Neural cell (in vitro differentiated cells): Measurements from ENCODE around the gene ZNF503. TPM values are rescaled to one million over a fixed set of nuclear protein-coding genes. Genes with fewer than 3 reads are reported as not detected.

Experiments
- H2AFZ ChIP-seq: fragments of 200-600, 300-800 bp; sonication (generic), shearing (Covaris generic); 2 replicates; pipeline ENCODE4 v1.6.0; 2014; ENCODE audit warnings: low read depth, mild to moderate bottlenecking, antibody characterized with exemption, low read length, moderate library complexity
- H3F3A ChIP-seq: fragments of 200-600 bp; shearing (Covaris generic); 2 replicates; pipeline ENCODE4 v1.6.1; 2016; ENCODE audit warnings: mild to moderate bottlenecking, moderate library complexity, mixed read lengths, antibody characterized with exemption, low read length; ENCODE audit not compliant: insufficient read depth, poor library complexity, severe bottlenecking
- H3K27ac ChIP-seq: fragments of 200-600, 300-800 bp; sonication (generic), shearing (Covaris generic); 2 replicates; pipeline ENCODE4 v1.5.1; 2014; ENCODE audit warnings: mild to moderate bottlenecking, low read length, moderate library complexity
- H3K27me3 ChIP-seq: fragments of 300-800, 200-600 bp; sonication (generic), shearing (Covaris generic); 2 replicates; pipeline ENCODE4 v1.6.0; 2014; ENCODE audit warnings: mild to moderate bottlenecking, low read depth, low read length, moderate library complexity; ENCODE audit not compliant: insufficient read depth
- H3K36me3 ChIP-seq: fragments of 300-800, 200-600 bp; sonication (generic), shearing (Covaris generic); 2 replicates; pipeline ENCODE4 v1.5.1; 2014; ENCODE audit warnings: mild to moderate bottlenecking, antibody characterized with exemption, low read length, moderate library complexity; ENCODE audit not compliant: insufficient read depth
- H3K4me2 ChIP-seq: fragments of 300-800, 200-600 bp; sonication (generic), shearing (Covaris generic); 2 replicates; pipeline ENCODE4 v1.6.0; 2014; ENCODE audit warnings: mild to moderate bottlenecking, low read length
- H3K4me3 ChIP-seq: fragments of 300-800, 200-600 bp; sonication (generic), shearing (Covaris generic); 2 replicates; pipeline ENCODE4 v1.5.1; 2014; ENCODE audit warnings: mild to moderate bottlenecking, low read length, moderate library complexity
- H3K79me2 ChIP-seq: fragments of 200-600 bp; shearing (Covaris generic); replicated peaks from 2 replicates; pipeline ENCODE4 v1.6.0; 2014; ENCODE audit warnings: mild to moderate bottlenecking, low read length, moderate library complexity; ENCODE audit not compliant: insufficient read depth
- H3K9ac ChIP-seq: fragments of 300-800, 200-600 bp; sonication (generic), shearing (Covaris generic); 2 replicates; pipeline ENCODE4 v1.6.1; 2016; ENCODE audit warnings: mild to moderate bottlenecking, low read length, mixed read lengths
- H3K9me2 ChIP-seq: fragments of 200-600 bp; shearing (Covaris generic); 2 replicates; pipeline ENCODE4 v1.6.1; 2016; ENCODE audit warnings: mild to moderate bottlenecking, low read length, mixed read lengths; ENCODE audit not compliant: insufficient read depth
- H3K9me3 ChIP-seq: fragments of 200-600, 300-800 bp; sonication (generic), shearing (Covaris generic); 2 replicates; pipeline ENCODE4 v1.6.1; 2016; ENCODE audit warnings: mild to moderate bottlenecking, mixed run types, low read length, moderate library complexity, mixed read lengths
- H4K20me1 ChIP-seq: fragments of 200-600 bp; shearing (Covaris generic); 2 replicates; pipeline ENCODE4 v1.6.1; 2016; ENCODE audit warnings: mild to moderate bottlenecking, mixed run types; ENCODE audit not compliant: insufficient read depth
- CTCF ChIP-seq: fragments of 450-650 bp; IDR thresholded peaks from 2 replicates; pipeline ENCODE4 v1.5.1; 2014; ENCODE audit warnings: antibody characterized with exemption, mild to moderate bottlenecking, moderate library complexity; ENCODE audit not compliant: poor library complexity, severe bottlenecking
- EZH2 ChIP-seq: fragments of 200-600, 300-800 bp; shearing (Covaris generic), sonication (generic); IDR thresholded peaks from 2 replicates; pipeline ENCODE4 v1.6.1; 2014; ENCODE audit warnings: antibody characterized with exemption, low read length, borderline replicate concordance, mild to moderate bottlenecking; ENCODE audit not compliant: insufficient read depth, poor library complexity, severe bottlenecking
- MXI1 ChIP-seq: fragments of 450-650 bp; conservative IDR thresholded peaks from 2 replicates; pipeline ENCODE4 v1.6.1; 2014; ENCODE audit warnings: antibody characterized with exemption, mild to moderate bottlenecking; ENCODE audit not compliant: poor library complexity, severe bottlenecking
- POLR2AphosphoS5 ChIP-seq: IDR thresholded peaks from 2 replicates; pipeline ENCODE4 v1.6.1; 2012
- RAD21 ChIP-seq: fragments of 450-650 bp; conservative IDR thresholded peaks from 2 replicates; pipeline ENCODE4 v1.6.1; 2014; ENCODE audit warnings: antibody characterized with exemption, mild to moderate bottlenecking, moderate library complexity
- SMC3 ChIP-seq: fragments of 450-650 bp; conservative IDR thresholded peaks from 2 replicates; pipeline ENCODE4 v1.6.1; 2014; ENCODE audit warnings: antibody characterized with exemption, mild to moderate bottlenecking, moderate library complexity; ENCODE audit not compliant: poor library complexity
- polyA plus RNA-seq: library from polyadenylated mRNA; depleted of rRNA; stranded (reverse); fragments of >200 nt; gene quantifications from 2 replicates; pipeline ENCODE4 v1.2.3, GENCODE V29; 2014
- TF ChIP-seq, protein P1 (sequence below): IDR thresholded peaks from 2 replicates; pipeline ENCODE4 v1.6.1; 2012; ENCODE audit warnings: borderline replicate concordance

Gene ZNF503
- polyA plus RNA-seq, 1 donor from 2014 or later = 41.4 TPM

- Histone ChIP-seq H3K9me3 (no peaks in the 10 kb centered on the region), H3K36me3 (no peaks in the 10 kb centered on the region), H3K27ac (no peak overlapping the region), H2AFZ (no peak overlapping the region), H3K9ac (no peak overlapping the region), H3K9me2 (no peaks in the 10 kb centered on the region), H3K79me2 (no peaks in the 10 kb centered on the region), H4K20me1 (no peaks in the 10 kb centered on the region), H3K4me2 (no peak overlapping the region), H3K4me3 (no peak overlapping the region), H3F3A (no peaks in the 10 kb centered on the region), H3K27me3 (no peaks in the 10 kb centered on the region)
- no peak for TF ChIP-seq SMC3
- TF ChIP-seq POLR2AphosphoS5 = no peak
- TF ChIP-seq MXI1 = no peak
- TF ChIP-seq CTCF = no peak
- TF ChIP-seq RAD21 = no peak
Measured at GRCh38 chr10:75443362-75443761, 41.8 kb upstream of the ZNF503 start.

- Histone ChIP-seq H3K4me2 (no peak overlapping the region), H2AFZ (no peak overlapping the region), H3K27ac (no peak overlapping the region), H3K4me3 (no peak overlapping the region), H3K36me3 (no peaks in the 10 kb centered on the region), H3K27me3 (no peaks in the 10 kb centered on the region), H4K20me1 (no peaks in the 10 kb centered on the region), H3K9me3 (no peaks in the 10 kb centered on the region), H3K9me2 (no peaks in the 10 kb centered on the region), H3K9ac (no peak overlapping the region), H3K79me2 (no peaks in the 10 kb centered on the region), H3F3A (no peaks in the 10 kb centered on the region)
- TF ChIP-seq, protein P1, sequence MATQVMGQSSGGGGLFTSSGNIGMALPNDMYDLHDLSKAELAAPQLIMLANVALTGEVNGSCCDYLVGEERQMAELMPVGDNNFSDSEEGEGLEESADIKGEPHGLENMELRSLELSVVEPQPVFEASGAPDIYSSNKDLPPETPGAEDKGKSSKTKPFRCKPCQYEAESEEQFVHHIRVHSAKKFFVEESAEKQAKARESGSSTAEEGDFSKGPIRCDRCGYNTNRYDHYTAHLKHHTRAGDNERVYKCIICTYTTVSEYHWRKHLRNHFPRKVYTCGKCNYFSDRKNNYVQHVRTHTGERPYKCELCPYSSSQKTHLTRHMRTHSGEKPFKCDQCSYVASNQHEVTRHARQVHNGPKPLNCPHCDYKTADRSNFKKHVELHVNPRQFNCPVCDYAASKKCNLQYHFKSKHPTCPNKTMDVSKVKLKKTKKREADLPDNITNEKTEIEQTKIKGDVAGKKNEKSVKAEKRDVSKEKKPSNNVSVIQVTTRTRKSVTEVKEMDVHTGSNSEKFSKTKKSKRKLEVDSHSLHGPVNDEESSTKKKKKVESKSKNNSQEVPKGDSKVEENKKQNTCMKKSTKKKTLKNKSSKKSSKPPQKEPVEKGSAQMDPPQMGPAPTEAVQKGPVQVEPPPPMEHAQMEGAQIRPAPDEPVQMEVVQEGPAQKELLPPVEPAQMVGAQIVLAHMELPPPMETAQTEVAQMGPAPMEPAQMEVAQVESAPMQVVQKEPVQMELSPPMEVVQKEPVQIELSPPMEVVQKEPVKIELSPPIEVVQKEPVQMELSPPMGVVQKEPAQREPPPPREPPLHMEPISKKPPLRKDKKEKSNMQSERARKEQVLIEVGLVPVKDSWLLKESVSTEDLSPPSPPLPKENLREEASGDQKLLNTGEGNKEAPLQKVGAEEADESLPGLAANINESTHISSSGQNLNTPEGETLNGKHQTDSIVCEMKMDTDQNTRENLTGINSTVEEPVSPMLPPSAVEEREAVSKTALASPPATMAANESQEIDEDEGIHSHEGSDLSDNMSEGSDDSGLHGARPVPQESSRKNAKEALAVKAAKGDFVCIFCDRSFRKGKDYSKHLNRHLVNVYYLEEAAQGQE = no peak
- no peak for TF ChIP-seq MXI1
Measured at GRCh38 chr10:75441682-75442081, 40.1 kb upstream of the ZNF503 start.

DNA sequence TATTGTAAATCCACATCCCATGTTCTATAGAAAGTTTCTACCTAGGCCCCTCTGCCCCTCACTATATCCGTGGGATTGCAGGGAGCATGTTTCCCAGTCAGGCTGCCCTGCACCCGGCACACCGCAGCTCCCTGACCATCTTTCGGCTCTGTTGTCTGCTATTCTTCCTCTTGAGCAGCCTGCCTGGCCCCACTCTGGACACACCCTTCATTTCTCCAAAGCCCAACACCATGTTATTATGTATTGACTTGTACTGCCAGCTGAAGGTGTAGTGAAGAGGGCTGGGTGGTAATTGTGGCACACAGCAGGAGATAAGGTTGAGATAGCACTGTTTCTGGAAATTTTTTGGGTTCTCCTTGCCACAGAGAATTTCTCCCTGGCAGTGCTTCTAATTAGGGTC is 39.6 kb upstream of the ZNF503 start:
- H4K20me1 ChIP-seq = no peaks in the 10 kb centered on the region

More for the DNA sequence above, 39.6 kb upstream of the ZNF503 start:
- H3K79me2 ChIP-seq = no peaks in the 10 kb centered on the region
- no peak overlapping the region for H3K27ac ChIP-seq
- no peaks in the 10 kb centered on the region for H3F3A ChIP-seq
- no peaks in the 10 kb centered on the region for H3K36me3 ChIP-seq
- no peak overlapping the region for H3K4me2 ChIP-seq
- no peak for TF ChIP-seq EZH2
- no peaks in the 10 kb centered on the region for H3K9me2 ChIP-seq
- H3K27me3 ChIP-seq = no peaks in the 10 kb centered on the region
- H3K9me3 ChIP-seq = no peaks in the 10 kb centered on the region
- no peak overlapping the region for H2AFZ ChIP-seq
- H3K9ac ChIP-seq = no peak overlapping the region
- H3K4me3 ChIP-seq = no peak overlapping the region
